ENCODE results near the gene DOHH. TPM values are rescaled to one million over a fixed set of nuclear protein-coding genes. Genes with fewer than 3 reads are reported as not detected.

DOHH gene
- total and polyA plus RNA-seq, 9 of the 15 experiments (the other 6 are each of a cell fraction or from before 2014, with no cell fraction given): 0.14 to 47.2 (median 5.1) TPM

DNA sequence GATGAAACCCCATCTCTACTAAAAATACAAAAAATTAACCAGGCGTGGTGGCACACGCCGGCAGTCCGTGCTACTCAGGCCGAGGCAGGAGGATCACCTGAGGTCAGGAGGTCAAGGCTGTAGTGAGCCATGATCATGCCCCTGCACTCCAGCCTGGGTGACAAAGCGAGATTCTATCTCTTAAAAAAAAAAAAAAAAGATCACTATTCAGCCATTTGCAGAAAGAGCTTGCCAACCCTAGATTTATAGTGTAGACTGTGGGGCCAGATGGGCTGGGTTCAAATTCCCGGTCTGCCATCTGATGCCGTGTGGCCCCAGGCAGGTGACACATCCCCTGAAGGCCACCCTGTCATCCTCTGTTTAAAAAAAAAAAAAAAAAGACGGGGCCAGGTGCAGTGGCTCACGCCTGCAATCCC lies 49.0 kb downstream of the DOHH start:
- no peak overlapping the region for H3K4me3 ChIP-seq
- no peaks in the 10 kb centered on the region for H3K9me1 ChIP-seq (ENCODE audit: control insufficient read depth, insufficient read depth, low read length)
- no peak overlapping the region for H3K4me2 ChIP-seq (ENCODE audit: insufficient read depth, low read length)
- no peak overlapping the region for H3K9ac ChIP-seq (ENCODE audit: insufficient read depth in 1 of 2, low read depth in 2 of 2, low read length in 2 of 2)
- BruUV-seq (replicated peaks): no TSS peak
- POLR2A ChIA-PET: no interaction called here
- CTCF ChIA-PET (ENCODE audit: low intra/inter-chr PET ratio): no interaction called here
- peak; percentile 33; the same call in 2 of the 3 replicates for ATAC-seq
- peaks cover 7% of the 10 kb centered on the region; the same call in 2 of the 3 replicates for H3K79me2 ChIP-seq (ENCODE audit: control insufficient read depth, insufficient read depth, low read length)
- H3K27me3 ChIP-seq (ENCODE audit: control insufficient read depth in 2 of 2, insufficient read depth in 2 of 2, low read length in 2 of 2): no peaks in the 10 kb centered on the region
- peaks cover 8% of the 10 kb centered on the region for H4K20me1 ChIP-seq (replicated peaks; ENCODE audit: control insufficient read depth, insufficient read depth, low read length)
- in situ Hi-C loops (cut with MboI): no loop called here
- intact Hi-C loops (cut with micrococcal nuclease): no loop called here
- no peak overlapping the region for H2AFZ ChIP-seq (ENCODE audit: low read depth, low read length)
- H3K9me3 ChIP-seq (replicated peaks; ENCODE audit: control insufficient read depth, insufficient read depth, low read depth, low read length): no peaks in the 10 kb centered on the region
- H3K4me1 ChIP-seq (replicated peaks in 1 of 2; ENCODE audit: control insufficient read depth in 2 of 2, insufficient read depth in 2 of 2, low read length in 2 of 2): peaks cover 3 to 29% of the 10 kb centered on the region in 2 experiments; a peak in 2 of 5 replicates
- H3K27ac ChIP-seq (ENCODE audit: extremely low read depth, low read depth, low read length): peak overlapping the region; percentile 2; the same call in 2 of the 3 replicates
- H3K36me3 ChIP-seq (ENCODE audit: control insufficient read depth, insufficient read depth, low read length): peaks cover 88% of the 10 kb centered on the region
- 80% methylated on average over 9 of the region's 10 CpGs for WGBS (ENCODE audit: insufficient coverage, low coverage, missing lambda C conversion rate)
- FAIRE-seq: no peak
- TF ChIP-seq MAFG (tag; conservative IDR thresholded peaks at IDR 0.05): peak; percentile 29; the same call in 1 of the 2 replicates
- no peak for TF ChIP-seq SAFB (IDR thresholded peaks at IDR 0.05; ENCODE audit: borderline replicate concordance, low read depth, low read length)
- TF ChIP-seq, protein P1, sequence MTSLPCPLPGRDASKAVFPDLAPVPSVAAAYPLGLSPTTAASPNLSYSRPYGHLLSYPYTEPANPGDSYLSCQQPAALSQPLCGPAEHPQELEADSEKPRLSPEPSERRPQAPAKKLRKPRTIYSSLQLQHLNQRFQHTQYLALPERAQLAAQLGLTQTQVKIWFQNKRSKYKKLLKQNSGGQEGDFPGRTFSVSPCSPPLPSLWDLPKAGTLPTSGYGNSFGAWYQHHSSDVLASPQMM (CRISPR knock-in tag; IDR thresholded peaks at IDR 0.05): no peak
- peak; percentile 30; the same call in 1 of the 2 replicates for TF ChIP-seq NFE2 (IDR thresholded peaks at IDR 0.05; ENCODE audit: low read depth)
- TF ChIP-seq NR2C2 (CRISPR knock-in tag; IDR thresholded peaks at IDR 0.05): no peak
- peak; percentile 68 for TF ChIP-seq NR2C2 (tag; IDR thresholded peaks at IDR 0.05)
- TF ChIP-seq ERF (CRISPR knock-in tag; IDR thresholded peaks at IDR 0.05): no peak
- peak; percentile 25; the same call in 1 of the 2 replicates for TF ChIP-seq ZNF316 (IDR thresholded peaks at IDR 0.05)
- peak; percentile 74 for TF ChIP-seq ZNF384 (IDR thresholded peaks at IDR 0.05; ENCODE audit: low read depth, low read length)
- peak; percentile 63 for TF ChIP-seq BHLHE40 (IDR thresholded peaks at IDR 0.05; ENCODE audit: low read length)
- DNase-seq (ENCODE audit: extremely low read depth in 1 of 4, low spot score in 3 of 4): no peak
